ENCODE results near the gene SELENOP. TPM values are rescaled to one million over a fixed set of nuclear protein-coding genes. Genes with fewer than 3 reads are reported as not detected.

Gene SELENOP
- total RNA-seq, 1 donor from 2014 or later: not detected

GRCh38 chr5:42791151-42791550, 20.5 kb downstream of the SELENOP start:
- Mint-ChIP-seq H3K36me3 (ENCODE audit: low read depth) (peaks cover 8% of the 10 kb centered on the region), H3K27me3 (no peaks in the 10 kb centered on the region), H3K27ac (no peak overlapping the region), H3K9me3 (peaks cover 19% of the 10 kb centered on the region), H3K4me1 (no peaks in the 10 kb centered on the region), H3K4me3 (no peak overlapping the region)
- no peak for DNase-seq
- intact Hi-C loops (cut with micrococcal nuclease): no loop called here

- peaks cover 8% of the 10 kb centered on the region for H3K36me3 Mint-ChIP-seq (ENCODE audit: low read depth)
- DNase-seq: no peak
- H3K4me3 Mint-ChIP-seq: no peak overlapping the region
- no peaks in the 10 kb centered on the region for H3K4me1 Mint-ChIP-seq
- no peaks in the 10 kb centered on the region for H3K27me3 Mint-ChIP-seq
- intact Hi-C loops (cut with micrococcal nuclease): no loop called here
- no peak overlapping the region for H3K27ac Mint-ChIP-seq
- peaks cover 26% of the 10 kb centered on the region for H3K9me3 Mint-ChIP-seq
Observed at GRCh38 chr5:42787845-42788244, 23.8 kb downstream of the SELENOP start.

GRCh38 chr5:42787073-42787472, 24.6 kb downstream of the SELENOP start:
- Mint-ChIP-seq H3K27me3 (no peaks in the 10 kb centered on the region), H3K4me1 (no peaks in the 10 kb centered on the region), H3K4me3 (no peak overlapping the region), H3K36me3 (ENCODE audit: low read depth) (peaks cover 8% of the 10 kb centered on the region), H3K9me3 (peaks cover 26% of the 10 kb centered on the region), H3K27ac (no peak overlapping the region)
- intact Hi-C loops (cut with micrococcal nuclease): no loop called here
- no peak for DNase-seq

- Mint-ChIP-seq H3K4me3 (no peak overlapping the region), H3K4me1 (no peaks in the 10 kb centered on the region), H3K27me3 (no peaks in the 10 kb centered on the region), H3K27ac (no peak overlapping the region), H3K36me3 (ENCODE audit: low read depth) (peaks cover 8% of the 10 kb centered on the region), H3K9me3 (peaks cover 20% of the 10 kb centered on the region)
- DNase-seq: no peak
- intact Hi-C loops (cut with micrococcal nuclease): no loop called here
Observed at GRCh38 chr5:42785756-42786155, 25.9 kb downstream of the SELENOP start.

- Mint-ChIP-seq H3K27ac (no peak overlapping the region), H3K9me3 (peaks cover 20% of the 10 kb centered on the region), H3K4me3 (no peak overlapping the region), H3K27me3 (no peaks in the 10 kb centered on the region), H3K4me1 (no peaks in the 10 kb centered on the region), H3K36me3 (ENCODE audit: low read depth) (peaks cover 8% of the 10 kb centered on the region)
- intact Hi-C loops (cut with micrococcal nuclease): no loop called here
- DNase-seq: no peak
Observed at GRCh38 chr5:42784132-42784531, 27.6 kb downstream of the SELENOP start.

GRCh38 chr5:42781584-42781983, 30.1 kb downstream of the SELENOP start:
- intact Hi-C loops (cut with micrococcal nuclease): no loop called here
- Mint-ChIP-seq H3K27me3 (no peaks in the 10 kb centered on the region), H3K36me3 (ENCODE audit: low read depth) (peaks cover 3% of the 10 kb centered on the region), H3K27ac (no peak overlapping the region), H3K4me1 (peaks cover 6% of the 10 kb centered on the region), H3K4me3 (no peak overlapping the region), H3K9me3 (peaks cover 11% of the 10 kb centered on the region)
- DNase-seq: no peak

GRCh38 chr5:42779083-42779482, 32.6 kb downstream of the SELENOP start:
- Mint-ChIP-seq H3K27ac (no peak overlapping the region), H3K36me3 (ENCODE audit: low read depth) (no peaks in the 10 kb centered on the region), H3K4me1 (peaks cover 6% of the 10 kb centered on the region), H3K9me3 (no peaks in the 10 kb centered on the region), H3K27me3 (no peaks in the 10 kb centered on the region), H3K4me3 (no peak overlapping the region)
- intact Hi-C loops (cut with micrococcal nuclease): no loop called here
- no peak for DNase-seq

GRCh38 chr5:42772265-42772993, 39.3 kb downstream of the SELENOP start:
- Mint-ChIP-seq H3K27me3 (peaks cover 3% of the 10 kb centered on the region), H3K27ac (no peak overlapping the region), H3K9me3 (no peaks in the 10 kb centered on the region), H3K36me3 (ENCODE audit: low read depth) (no peaks in the 10 kb centered on the region), H3K4me1 (peaks cover 2% of the 10 kb centered on the region), H3K4me3 (no peak overlapping the region)
- intact Hi-C loops (cut with micrococcal nuclease): no loop called here
- no peak for DNase-seq

- no peak for DNase-seq
- Mint-ChIP-seq H3K27me3 (peaks cover 10% of the 10 kb centered on the region), H3K36me3 (ENCODE audit: low read depth) (no peaks in the 10 kb centered on the region), H3K4me1 (peaks cover 2% of the 10 kb centered on the region), H3K27ac (no peak overlapping the region), H3K9me3 (no peaks in the 10 kb centered on the region), H3K4me3 (no peak overlapping the region)
- intact Hi-C loops (cut with micrococcal nuclease): no loop called here
Observed at GRCh38 chr5:42770003-42770402, 41.7 kb downstream of the SELENOP start.

GRCh38 chr5:42768106-42768504, 43.6 kb downstream of the SELENOP start:
- Mint-ChIP-seq H3K4me1 (peaks cover 2% of the 10 kb centered on the region), H3K4me3 (no peak overlapping the region), H3K36me3 (ENCODE audit: low read depth) (no peaks in the 10 kb centered on the region), H3K27me3 (peaks cover 11% of the 10 kb centered on the region), H3K9me3 (no peaks in the 10 kb centered on the region), H3K27ac (no peak overlapping the region)
- no peak for DNase-seq
- intact Hi-C loops (cut with micrococcal nuclease): loop anchor here (5.0 to 10.0 kb wide), 3 partner anchors 343 to 913 kb away; partner anchors contain the start of gene GHR

GRCh38 chr5:42767491-42768105, 44.1 kb downstream of the SELENOP start:
- Mint-ChIP-seq H3K4me1 (no peaks in the 10 kb centered on the region), H3K9me3 (no peaks in the 10 kb centered on the region), H3K36me3 (ENCODE audit: low read depth) (no peaks in the 10 kb centered on the region), H3K27me3 (peaks cover 10% of the 10 kb centered on the region), H3K4me3 (no peak overlapping the region), H3K27ac (no peak overlapping the region)
- DNase-seq: no peak
- intact Hi-C loops (cut with micrococcal nuclease): loop anchor here (5.0 to 10.0 kb wide), 3 partner anchors 343 to 913 kb away; partner anchors contain the start of gene GHR

GRCh38 chr5:42761791-42762190, 49.9 kb downstream of the SELENOP start:
- no peak for DNase-seq
- peaks cover 6% of the 10 kb centered on the region for H3K4me1 Mint-ChIP-seq
- H3K27me3 Mint-ChIP-seq: peaks cover 12% of the 10 kb centered on the region
- H3K4me3 Mint-ChIP-seq: no peak overlapping the region
- no peak overlapping the region for H3K27ac Mint-ChIP-seq
- intact Hi-C loops (cut with micrococcal nuclease): loop anchor here (10.0 kb wide), 2 partner anchors 337 to 907 kb away; partner anchors contain the start of gene GHR
- peaks cover 2% of the 10 kb centered on the region for H3K36me3 Mint-ChIP-seq (ENCODE audit: low read depth)
- no peaks in the 10 kb centered on the region for H3K9me3 Mint-ChIP-seq

GRCh38 chr5:42760426-42760825, 51.3 kb downstream of the SELENOP start:
- peaks cover 2% of the 10 kb centered on the region for H3K36me3 Mint-ChIP-seq (ENCODE audit: low read depth)
- H3K27me3 Mint-ChIP-seq: peaks cover 10% of the 10 kb centered on the region
- H3K4me3 Mint-ChIP-seq: no peak overlapping the region
- H3K4me1 Mint-ChIP-seq: peaks cover 6% of the 10 kb centered on the region
- DNase-seq: no peak
- no peak overlapping the region for H3K27ac Mint-ChIP-seq
- no peaks in the 10 kb centered on the region for H3K9me3 Mint-ChIP-seq
- intact Hi-C loops (cut with micrococcal nuclease): loop anchor here (10.0 kb wide), 2 partner anchors 336 to 906 kb away; partner anchors contain the start of gene GHR

GRCh38 chr5:42759456-42759855, 52.2 kb downstream of the SELENOP start:
- Mint-ChIP-seq H3K27me3 (peaks cover 9% of the 10 kb centered on the region), H3K4me3 (no peak overlapping the region), H3K36me3 (ENCODE audit: low read depth) (peaks cover 2% of the 10 kb centered on the region), H3K9me3 (no peaks in the 10 kb centered on the region), H3K27ac (no peak overlapping the region), H3K4me1 (peaks cover 6% of the 10 kb centered on the region)
- intact Hi-C loops (cut with micrococcal nuclease): no loop called here
- DNase-seq: no peak
